ENCODE data around the gene GBX1. TPM values are rescaled to one million over a fixed set of nuclear protein-coding genes. Genes with fewer than 3 reads are reported as not detected.
A peak's percentile ranks its signal among the peaks of the same experiment; 100 is the strongest.

The GBX1 gene
- total RNA-seq, 1 donor from 2014 or later, result 0.41 TPM

DNA sequence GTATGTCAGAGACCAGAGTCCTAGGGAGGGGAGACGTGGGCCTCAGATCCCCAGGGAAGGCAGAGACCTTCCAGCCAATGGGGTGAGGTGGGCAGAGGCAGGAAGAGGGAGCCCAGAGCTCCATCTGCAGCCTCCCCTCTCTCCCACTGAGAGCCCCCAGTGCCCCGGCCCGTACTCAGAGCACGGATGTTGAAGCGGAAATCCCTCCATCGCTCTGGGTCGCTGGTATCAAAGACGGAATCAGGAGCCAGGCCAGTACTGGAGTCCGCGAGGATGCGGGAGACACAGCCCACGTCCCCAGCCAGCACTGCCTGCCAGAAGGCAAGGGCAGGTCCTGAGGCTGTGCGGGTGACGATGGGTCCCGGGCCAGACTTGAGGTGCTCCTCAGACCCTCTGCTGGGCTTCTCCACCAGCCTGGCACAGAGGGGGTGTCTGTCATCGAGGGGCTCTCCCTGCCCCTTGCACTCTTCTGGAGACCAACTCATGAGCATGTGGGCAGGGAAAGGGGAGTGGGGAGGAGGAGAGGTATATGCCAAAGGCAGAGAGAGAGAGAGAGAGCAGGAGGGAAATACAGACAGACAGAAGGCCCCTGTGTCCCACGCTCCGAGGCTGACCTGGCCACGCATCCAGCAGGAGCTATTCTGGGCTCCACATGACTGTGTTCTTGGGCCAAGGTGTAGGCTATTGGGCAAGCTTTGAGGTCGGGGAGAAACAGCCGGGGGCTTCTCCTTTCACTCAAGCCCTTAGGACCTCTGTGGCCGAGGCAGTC lies 19.3 kb upstream of the GBX1 start, which contains the start of gene ASB10:
ASB10 (minus strand) TSS at position 611 of the 769 bp plus-strand sequence; CDS start at position 491, 120 bp downstream.
- H3K4me1 Mint-ChIP-seq (ENCODE audit: unreplicated experiment), result no peaks in the 10 kb centered on the region
- H3K27ac Mint-ChIP-seq, result no peak within 1 kb of the TSS
- TF ChIP-seq, protein P1, sequence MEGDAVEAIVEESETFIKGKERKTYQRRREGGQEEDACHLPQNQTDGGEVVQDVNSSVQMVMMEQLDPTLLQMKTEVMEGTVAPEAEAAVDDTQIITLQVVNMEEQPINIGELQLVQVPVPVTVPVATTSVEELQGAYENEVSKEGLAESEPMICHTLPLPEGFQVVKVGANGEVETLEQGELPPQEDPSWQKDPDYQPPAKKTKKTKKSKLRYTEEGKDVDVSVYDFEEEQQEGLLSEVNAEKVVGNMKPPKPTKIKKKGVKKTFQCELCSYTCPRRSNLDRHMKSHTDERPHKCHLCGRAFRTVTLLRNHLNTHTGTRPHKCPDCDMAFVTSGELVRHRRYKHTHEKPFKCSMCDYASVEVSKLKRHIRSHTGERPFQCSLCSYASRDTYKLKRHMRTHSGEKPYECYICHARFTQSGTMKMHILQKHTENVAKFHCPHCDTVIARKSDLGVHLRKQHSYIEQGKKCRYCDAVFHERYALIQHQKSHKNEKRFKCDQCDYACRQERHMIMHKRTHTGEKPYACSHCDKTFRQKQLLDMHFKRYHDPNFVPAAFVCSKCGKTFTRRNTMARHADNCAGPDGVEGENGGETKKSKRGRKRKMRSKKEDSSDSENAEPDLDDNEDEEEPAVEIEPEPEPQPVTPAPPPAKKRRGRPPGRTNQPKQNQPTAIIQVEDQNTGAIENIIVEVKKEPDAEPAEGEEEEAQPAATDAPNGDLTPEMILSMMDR (conservative IDR thresholded peaks at IDR 0.05), result no peak
- H3K27me3 Mint-ChIP-seq, result peaks cover 30% of the 10 kb centered on the region
- H3K36me3 Mint-ChIP-seq, result no peaks in the 10 kb centered on the region
- DNase-seq (ENCODE audit: extremely low spot score, unreplicated experiment), result no peak
- H3K9me3 Mint-ChIP-seq, result no peaks in the 10 kb centered on the region
- no peak within 1 kb of the TSS for H3K4me3 Mint-ChIP-seq

DNA sequence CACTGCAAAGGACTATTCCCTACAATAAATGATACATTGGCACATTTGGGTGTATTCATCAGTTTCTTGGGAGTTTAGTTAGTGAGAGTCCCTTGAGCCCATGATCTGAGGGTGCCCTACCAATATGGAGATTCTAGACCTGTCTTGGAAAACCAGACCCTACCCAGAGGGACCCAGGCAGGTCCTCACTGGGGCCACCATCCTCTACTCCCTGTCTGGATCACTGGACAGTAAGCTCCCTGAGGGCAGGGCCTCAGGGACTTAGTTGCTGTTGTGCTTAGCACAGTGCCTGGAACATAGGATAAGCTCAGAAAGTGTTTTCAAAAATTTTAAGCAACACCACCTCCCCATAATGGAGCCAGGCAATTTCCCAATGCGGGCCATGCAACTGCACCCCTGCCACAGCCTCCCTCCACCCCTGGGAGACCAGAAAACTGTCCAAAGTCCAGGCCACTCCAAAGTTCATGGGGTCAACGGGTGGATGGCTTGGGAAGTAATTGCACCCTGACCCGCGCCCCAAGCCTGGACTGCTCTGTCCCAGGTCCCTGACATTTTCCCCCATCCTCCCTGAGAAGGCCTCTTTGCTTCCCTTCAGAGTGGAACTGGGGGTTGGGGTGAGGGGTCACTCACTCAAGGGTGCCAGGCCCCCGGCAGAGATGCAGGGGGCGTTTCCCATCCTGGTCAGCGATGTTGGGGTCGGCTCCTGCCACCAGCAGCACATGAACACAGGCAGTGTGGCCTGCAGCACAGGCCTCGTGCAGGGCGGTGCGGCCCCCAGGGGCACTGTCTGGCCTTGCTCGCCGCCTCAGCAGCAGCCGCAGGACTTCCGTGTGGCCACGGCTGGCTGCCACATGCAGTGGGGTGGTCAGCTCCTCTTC lies 18.5 kb upstream of the GBX1 start:
- Mint-ChIP-seq H3K27me3 (peaks cover 29% of the 10 kb centered on the region), H3K4me1 (ENCODE audit: unreplicated experiment) (no peaks in the 10 kb centered on the region), H3K9me3 (no peaks in the 10 kb centered on the region), H3K27ac (no peak overlapping the region), H3K4me3 (no peak overlapping the region), H3K36me3 (no peaks in the 10 kb centered on the region)
- TF ChIP-seq, protein P1 (conservative IDR thresholded peaks at IDR 0.05), result no peak
- no peak for DNase-seq (ENCODE audit: extremely low spot score, unreplicated experiment)

DNA sequence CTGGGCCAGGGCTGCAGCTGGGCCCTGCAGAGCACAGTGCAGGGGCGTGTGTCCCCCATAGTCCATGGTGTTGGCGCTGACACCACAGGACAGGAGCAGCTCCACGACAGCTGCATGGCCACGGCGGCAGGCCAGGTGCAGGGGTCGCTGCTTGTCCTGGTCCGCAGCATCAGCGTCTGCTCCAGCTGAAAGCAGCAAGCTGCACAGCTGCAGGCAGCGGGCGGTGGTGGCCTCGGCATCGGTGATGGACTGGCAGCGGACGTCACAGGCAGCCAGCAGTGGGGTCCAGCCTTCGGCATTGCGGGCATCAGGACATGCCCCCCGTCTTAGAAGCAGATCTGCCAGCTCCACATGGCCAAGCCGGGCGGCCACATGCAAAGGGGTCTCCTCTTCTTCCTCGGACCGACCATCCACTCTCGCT lies 13.5 kb upstream of the GBX1 start:
- no peaks in the 10 kb centered on the region for H3K9me3 Mint-ChIP-seq
- no peak overlapping the region for H3K27ac Mint-ChIP-seq
- TF ChIP-seq, protein P1 (conservative IDR thresholded peaks at IDR 0.05), result no peak
- H3K27me3 Mint-ChIP-seq, result peaks cover 38% of the 10 kb centered on the region
- peak; percentile 60 for DNase-seq (ENCODE audit: extremely low spot score, unreplicated experiment)
- H3K36me3 Mint-ChIP-seq, result no peaks in the 10 kb centered on the region
- H3K4me1 Mint-ChIP-seq (ENCODE audit: unreplicated experiment), result no peaks in the 10 kb centered on the region
- H3K4me3 Mint-ChIP-seq, result no peak overlapping the region

DNA sequence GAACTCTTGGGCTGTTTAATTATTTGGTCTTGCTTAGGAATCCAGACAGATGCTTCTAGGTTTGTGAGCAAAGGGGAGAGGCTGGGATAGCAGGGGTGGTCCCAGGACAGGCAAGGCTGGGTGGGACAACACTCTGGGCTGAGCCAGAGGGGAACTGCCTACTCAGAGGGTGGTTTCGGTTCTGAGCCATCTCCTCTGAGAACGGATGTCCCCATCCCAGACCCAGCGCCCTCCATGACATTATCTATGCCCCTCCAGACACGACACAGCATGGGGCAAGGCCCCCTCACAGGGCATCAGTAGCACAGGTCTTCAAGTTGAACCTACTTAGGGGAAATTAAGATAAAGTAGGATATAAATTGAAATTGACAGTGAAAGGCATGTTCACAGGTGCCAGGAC lies 12.5 kb upstream of the GBX1 start:
- H3K36me3 Mint-ChIP-seq, result no peaks in the 10 kb centered on the region
- no peaks in the 10 kb centered on the region for H3K4me1 Mint-ChIP-seq (ENCODE audit: unreplicated experiment)
- no peak overlapping the region for H3K27ac Mint-ChIP-seq
- H3K9me3 Mint-ChIP-seq, result no peaks in the 10 kb centered on the region
- H3K27me3 Mint-ChIP-seq, result peaks cover 42% of the 10 kb centered on the region
- DNase-seq (ENCODE audit: extremely low spot score, unreplicated experiment), result peak; percentile 63
- no peak overlapping the region for H3K4me3 Mint-ChIP-seq
- TF ChIP-seq, protein P1 (conservative IDR thresholded peaks at IDR 0.05), result no peak

DNA sequence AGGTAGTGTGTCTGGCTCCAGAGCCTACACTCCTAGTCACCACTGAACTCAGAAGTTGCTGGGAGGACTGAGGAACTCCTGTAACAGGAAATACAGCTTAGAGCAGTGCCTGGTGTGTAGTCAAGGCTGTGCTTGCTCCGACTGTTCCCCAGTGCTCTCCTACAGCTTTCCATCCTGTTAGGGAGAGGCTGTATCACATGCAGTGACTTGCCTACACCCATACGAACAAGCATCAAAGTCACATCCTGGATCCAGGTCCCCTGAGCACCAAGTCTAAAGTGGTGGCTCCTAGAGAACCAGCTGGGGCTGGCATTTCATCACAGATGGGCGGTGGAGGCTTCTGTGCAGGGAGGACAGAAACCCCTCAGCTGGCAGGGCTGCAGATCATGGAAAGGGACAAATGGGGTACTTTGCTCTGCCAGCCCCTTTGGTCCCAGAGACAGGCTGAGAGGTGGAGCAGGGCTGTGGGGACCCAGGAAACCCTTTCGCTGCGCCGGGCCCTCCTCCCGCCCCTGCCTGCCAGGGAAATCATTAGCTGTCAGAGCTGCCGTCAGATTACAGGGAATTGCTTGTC lies 11.9 kb upstream of the GBX1 start:
- H3K4me1 Mint-ChIP-seq (ENCODE audit: unreplicated experiment), result no peaks in the 10 kb centered on the region
- TF ChIP-seq, protein P1 (conservative IDR thresholded peaks at IDR 0.05), result no peak
- no peak overlapping the region for H3K4me3 Mint-ChIP-seq
- peaks cover 44% of the 10 kb centered on the region for H3K27me3 Mint-ChIP-seq
- no peaks in the 10 kb centered on the region for H3K36me3 Mint-ChIP-seq
- peak; percentile 48 for DNase-seq (ENCODE audit: extremely low spot score, unreplicated experiment)
- H3K9me3 Mint-ChIP-seq, result no peaks in the 10 kb centered on the region
- no peak overlapping the region for H3K27ac Mint-ChIP-seq

All from type B pancreatic cell (in vitro differentiated cells).